ENCODE results near the gene CELA1. TPM values are rescaled to one million over a fixed set of nuclear protein-coding genes. Genes with fewer than 3 reads are reported as not detected.
"Not testable (repeated sequence)": the region's sequence is repeated elsewhere in the genome, so short reads cannot be mapped to it uniquely, and the experiment has no call there.

The CELA1 gene
- total RNA-seq, 1 donor from 2014 or later, result not detected

DNA sequence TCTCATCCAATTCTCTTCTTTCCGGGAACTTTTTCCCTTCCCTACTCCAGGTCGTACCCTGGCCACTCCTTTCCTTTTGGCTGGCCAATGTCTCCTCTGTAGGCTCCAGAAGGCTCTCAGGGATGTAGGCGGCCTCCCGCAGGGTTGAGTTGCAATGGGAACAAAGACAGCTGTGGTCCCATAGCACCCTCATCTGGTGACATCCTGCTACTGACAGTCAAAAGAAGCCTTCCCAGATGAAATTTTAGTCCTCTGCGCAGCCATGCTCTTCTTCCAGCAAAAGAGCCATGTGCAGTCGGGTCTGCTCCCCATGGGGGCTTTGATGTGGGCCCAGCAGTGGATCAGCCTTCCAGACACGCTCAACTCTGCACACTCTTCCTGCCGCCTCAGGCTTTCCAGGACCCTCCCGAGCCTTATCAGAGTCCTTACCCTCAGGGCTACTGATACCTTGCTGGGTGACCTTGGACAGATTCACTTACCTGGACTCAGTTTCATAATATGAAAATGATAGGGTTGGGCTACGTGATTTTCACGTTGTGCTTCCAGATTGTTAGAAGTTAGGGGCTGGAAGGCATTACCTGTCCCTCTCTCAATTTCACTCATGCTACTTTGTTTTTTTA is 5.5 kb upstream of the CELA1 start:
- no peak for DNase-seq (ENCODE audit: low spot score)

DNA sequence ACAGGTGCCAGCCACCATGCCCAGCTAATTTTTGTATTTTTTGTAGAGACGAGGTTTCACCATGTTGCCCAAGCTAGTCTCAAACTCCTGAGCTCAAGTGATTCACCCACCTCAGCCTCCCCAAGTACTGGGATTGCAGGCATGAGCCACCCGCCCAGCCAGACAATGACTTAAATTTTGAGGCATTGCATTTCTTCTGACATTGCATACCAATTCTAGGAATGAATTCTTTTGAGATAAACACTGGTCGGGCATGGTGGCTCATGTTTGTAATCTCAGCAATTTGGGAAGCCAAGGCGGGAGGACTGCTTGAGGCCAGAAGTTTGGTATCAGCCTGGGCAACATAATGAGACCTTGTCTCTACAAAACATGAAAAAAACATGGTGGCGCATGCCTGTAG is 2.5 kb upstream of the CELA1 start:
- DNase-seq (ENCODE audit: low spot score), result no peak
- intact Hi-C loops (cut with DNase I), result no loop called here

More for the DNA sequence above, 5.5 kb upstream of the CELA1 start:
- intact Hi-C loops (cut with DNase I), result no loop called here

DNA sequence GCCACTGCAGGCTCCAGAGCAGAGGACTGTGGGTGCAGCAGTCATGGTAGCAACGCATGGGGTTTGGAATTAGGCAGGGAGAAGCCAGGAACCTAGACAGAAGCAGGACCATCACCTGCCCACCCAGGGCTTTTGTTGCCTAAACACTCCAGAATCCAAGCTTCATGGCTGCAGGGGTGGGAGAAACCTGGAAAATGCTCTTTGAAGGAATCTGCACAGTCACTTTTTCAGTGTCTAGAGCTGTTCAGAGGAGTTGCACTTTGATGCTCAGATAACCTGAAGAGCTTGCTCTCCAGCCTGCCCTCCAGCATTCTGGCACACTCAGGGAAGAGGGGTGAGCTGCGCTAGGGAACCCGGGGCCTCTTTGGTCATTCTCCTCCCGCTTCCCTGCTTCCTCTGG is 1.6 kb upstream of the CELA1 start:
- no peak for DNase-seq (ENCODE audit: low spot score)
- intact Hi-C loops (cut with DNase I), result no loop called here

DNA sequence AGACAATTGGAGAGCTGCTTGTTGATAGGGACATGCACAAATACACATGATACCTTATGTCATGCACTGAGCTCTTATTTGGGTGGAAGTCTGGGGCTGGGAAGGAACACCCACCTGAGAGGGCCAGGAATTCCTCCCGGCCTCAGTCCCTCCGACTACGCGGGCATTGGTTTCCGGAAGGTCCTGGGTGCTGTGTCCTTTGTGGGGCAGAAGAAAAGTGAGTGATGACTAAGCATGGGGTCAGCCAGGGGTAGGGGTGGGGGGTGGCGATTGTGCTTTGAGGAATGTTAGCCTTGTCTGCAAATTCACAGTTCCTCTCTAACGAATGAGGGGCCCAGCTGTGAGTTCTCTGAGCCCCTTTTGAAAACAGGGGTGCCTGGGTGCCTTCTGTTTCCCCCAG is 798 bp downstream of the CELA1 start:
- DNase-seq (ENCODE audit: low spot score), result no peak
- intact Hi-C loops (cut with DNase I), result no loop called here

DNA sequence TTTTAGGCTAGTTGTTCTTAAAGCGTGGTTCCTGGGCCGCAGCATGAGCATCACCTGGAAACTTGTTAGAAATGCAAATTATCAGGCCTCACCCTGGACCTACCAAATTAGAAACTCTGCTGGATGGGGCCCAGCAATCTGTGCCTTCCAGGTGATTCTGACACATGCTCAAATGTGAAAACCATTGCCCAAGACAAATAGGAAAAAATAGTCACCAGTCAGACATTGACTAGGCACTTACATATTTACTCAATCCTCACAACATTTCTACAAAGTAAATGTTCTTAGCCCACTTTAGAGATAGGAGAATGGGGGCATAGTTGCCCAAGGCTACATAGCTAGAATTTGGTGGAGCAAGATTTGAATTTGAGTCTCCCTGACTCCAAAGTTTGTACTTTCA is 3.3 kb downstream of the CELA1 start:
- intact Hi-C loops (cut with DNase I), result loop anchor here (5.0 kb wide), 2 partner anchors 76 to 296 kb away; partner anchors contain the start of gene LETMD1
- DNase-seq (ENCODE audit: low spot score), result no peak

DNA sequence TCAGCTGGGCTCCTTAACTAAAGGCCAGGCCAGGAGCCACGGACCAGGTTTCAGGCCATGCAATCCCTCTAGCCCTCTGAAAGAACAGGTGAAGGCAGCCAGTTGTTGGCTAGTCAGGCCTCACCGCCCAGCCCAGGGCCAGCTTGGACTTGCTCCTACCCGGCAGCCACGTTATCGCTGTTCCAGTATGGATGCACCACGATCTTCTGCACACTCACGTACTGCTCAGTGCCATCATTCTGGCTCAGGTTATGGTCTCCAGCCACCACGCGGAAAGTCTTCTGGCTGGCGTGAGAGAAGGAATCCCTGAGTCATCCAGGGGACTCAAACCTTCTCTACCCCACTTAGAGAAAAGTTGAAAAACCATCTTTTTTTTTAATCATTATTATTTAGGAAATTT is 4.1 kb downstream of the CELA1 start:
- DNase-seq (ENCODE audit: low spot score), result no peak
- intact Hi-C loops (cut with DNase I), result loop anchor here (5.0 kb wide), 2 partner anchors 75 to 295 kb away; partner anchors contain the start of gene LETMD1

DNA sequence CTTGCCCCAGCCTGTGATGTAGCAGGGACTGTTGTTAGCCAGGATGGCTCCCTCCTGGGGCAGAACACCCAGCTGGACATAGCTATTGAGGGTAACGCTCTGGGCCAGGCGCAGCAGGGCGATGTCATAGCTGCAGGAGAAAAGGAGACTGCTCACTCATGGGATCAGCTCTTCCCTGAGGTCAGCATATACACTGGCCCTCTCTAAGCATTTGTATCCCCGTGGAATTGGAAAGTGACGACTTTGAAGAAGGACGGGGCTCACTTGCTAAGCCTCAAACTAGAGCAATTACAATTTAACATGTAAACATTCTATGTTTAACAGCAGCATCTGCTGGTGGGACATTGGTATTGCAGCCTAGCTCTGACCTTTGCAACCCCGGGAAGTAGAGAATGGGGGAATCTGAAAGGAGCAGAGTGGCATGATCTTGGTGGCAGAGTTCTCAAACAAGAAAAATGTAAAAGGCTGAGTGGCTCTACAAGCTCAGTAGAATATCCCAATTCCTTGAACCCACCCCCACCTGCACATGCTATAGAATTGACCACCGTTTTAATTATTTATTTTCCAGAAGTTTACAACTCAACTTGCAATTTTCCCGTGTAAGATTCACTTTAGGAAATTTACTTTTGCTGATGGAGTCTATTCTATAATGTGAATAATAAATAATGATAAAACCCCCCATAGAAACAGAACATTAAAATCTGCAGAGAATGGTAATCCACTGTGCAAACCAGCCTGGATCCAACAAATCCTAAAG is 5.0 kb downstream of the CELA1 start:
- DNase-seq (ENCODE audit: low spot score), result no peak
- intact Hi-C loops (cut with DNase I), result loop anchor here (2.0 to 5.0 kb wide), 3 partner anchors 74 to 515 kb away; partner anchors contain the start of gene LETMD1

DNA sequence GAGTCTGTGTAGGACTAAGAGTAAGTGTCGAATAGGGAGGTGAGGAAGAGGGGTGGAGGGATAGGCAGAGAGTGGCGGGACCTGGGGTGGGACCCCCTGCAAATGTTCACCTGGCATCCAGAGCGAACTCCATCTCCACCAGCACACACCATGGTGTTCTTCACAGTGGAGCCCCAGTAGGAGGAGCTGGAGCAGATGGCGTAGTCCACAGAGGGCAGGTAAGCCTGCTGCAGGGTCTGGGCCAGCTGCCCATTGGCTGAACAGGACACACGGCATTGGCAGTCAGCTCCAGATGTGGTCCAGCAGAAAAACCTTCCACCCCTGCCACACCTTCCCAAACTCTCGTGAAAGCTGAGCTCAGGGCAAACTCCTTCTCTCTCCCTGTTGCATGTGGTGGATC is 6.7 kb downstream of the CELA1 start:
- DNase-seq (ENCODE audit: low spot score), result no peak
- intact Hi-C loops (cut with DNase I), result loop anchor here (2.0 to 5.0 kb wide), 3 partner anchors 72 to 513 kb away; partner anchors contain the start of gene LETMD1

DNA sequence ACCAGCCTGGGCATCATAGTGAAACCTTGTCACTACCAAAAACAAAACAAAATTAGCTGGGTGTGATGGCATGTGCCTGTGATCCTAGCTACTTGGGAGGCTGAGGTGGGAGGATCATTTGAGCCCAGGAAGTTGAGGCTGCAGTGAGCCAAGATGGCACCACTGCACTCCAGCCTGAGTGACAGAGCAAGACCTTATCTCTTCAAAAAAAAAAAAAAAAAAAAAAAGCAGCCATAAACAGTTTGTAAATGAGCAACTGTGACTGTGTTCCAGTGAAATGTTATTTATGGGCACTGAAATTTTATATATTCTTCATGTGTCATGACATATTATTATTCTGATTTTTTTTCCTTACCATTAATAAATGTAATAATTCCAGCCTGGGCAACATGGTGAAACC is 9.1 kb downstream of the CELA1 start:
- DNase-seq (ENCODE audit: low spot score); intact Hi-C loops (cut with DNase I): not testable (repeated sequence)

DNA sequence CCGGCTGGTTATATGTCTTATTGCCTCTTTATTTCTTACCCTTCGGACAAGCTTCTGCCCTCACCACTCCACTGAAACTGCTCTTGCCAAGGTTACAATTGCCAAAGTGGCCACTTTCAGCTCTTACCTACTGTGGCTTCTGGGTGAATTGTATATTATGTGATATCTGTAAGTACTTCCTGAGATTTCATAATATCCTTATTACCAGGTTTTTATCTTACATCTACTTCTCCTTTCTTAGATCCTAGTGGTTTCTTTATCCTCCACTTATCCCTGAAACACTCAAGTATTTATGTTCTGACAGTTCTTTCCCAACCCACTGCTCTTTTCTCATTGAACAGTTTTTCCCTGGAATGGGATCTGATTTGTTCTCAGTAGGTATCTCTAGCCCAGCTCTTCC is 10.5 kb downstream of the CELA1 start:
- intact Hi-C loops (cut with DNase I), result no loop called here

DNA sequence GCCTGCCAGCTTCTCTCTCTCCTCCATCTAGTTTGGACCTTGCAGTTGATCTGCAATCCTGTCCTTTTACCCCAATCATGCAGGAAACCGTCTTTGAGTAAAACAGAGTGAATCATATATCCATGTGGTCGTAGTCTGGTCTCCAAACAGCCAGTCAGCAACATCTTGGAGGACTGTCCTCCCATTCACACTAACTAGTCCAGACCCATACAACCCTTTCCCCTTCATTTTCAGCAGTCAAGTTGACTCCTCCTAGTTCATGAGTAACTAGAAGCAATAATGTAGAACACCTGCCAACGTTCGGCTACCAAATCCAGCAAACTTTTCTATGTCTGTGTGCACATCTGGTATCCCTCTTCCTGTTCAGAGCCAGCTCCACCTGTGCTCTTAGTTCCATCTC is 11.7 kb downstream of the CELA1 start:
- DNase-seq (ENCODE audit: low spot score), result no peak
- intact Hi-C loops (cut with DNase I), result no loop called here

More for the DNA sequence above, 10.5 kb downstream of the CELA1 start:
- no peak for DNase-seq (ENCODE audit: low spot score)

DNA sequence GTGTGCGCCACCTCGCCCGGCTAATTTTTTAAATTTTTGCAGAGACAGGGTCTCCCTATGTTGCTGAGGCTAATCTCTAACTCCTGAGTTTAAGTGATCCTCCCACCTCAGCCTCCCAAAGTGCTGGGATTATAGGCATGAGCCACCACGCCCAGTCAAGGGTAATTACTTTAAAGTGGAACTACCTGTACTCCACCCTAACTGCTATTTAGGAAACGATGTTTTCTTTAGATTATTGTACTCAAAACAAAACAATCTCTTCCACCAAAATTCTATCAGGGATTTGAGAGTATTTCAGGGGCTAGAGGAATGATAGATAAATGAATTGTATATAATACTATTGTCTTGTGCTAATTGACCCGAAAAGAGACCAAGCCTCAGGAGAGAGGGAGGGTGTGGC is 12.9 kb downstream of the CELA1 start:
- no peak for DNase-seq (ENCODE audit: low spot score)
- intact Hi-C loops (cut with DNase I), result no loop called here

DNA sequence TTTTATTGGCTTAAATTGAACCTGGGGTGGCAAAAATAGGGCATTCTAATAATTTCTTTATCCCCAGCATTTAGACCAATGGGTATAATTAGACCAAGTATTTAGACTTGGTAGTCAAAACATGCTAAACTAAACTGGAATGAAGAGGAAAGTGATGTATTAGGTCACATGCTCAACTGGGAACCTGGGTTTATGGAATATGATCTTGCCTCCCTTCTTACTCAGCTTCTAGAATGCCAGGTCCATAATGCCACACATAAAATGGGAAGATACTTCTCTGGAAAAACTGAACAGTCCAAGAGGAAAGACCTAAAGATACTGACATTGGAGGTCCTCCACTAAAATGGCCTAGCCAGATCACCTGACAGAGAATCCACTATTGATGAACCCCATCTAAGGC is 16.3 kb downstream of the CELA1 start:
- DNase-seq (ENCODE audit: low spot score), result no peak
- intact Hi-C loops (cut with DNase I), result no loop called here

DNA sequence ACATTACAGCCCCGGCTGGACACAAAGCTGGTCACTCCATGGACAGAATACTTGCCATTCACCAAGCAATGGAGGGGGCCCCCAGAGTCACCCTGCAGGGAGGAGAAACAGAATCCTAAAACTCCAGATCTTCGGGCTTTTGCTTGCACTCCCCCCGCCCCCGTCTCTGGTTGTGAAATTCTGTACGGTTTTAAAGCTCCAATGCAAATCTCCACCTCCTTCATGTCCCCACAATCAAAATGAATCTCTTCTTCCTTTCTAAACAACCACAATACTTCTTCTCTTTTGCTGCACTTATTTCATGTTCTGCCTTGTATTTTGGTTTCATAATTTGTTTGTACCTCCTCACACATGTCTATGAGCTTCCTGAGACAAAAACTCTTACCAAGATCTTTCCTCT is 16.7 kb downstream of the CELA1 start:
- intact Hi-C loops (cut with DNase I), result no loop called here

DNA sequence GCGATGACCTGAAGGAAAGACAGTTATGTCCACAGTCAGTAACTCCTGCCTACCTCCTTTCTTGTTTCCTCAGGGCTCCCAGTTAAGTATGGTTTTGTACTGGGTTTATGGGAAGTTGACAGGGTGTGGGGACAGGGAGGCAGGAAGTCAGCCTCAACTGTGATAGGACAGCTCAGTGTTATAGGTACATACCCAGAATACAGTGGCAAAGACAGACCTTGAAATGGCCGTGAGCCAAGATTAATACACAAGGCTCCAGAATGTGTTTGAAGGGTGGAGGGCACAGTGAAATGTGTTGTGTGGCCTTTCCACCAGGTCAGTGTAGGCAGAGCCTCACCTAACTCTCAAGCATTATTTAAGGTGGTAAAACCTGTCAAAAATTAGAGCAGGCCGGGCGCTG is 17.9 kb downstream of the CELA1 start:
- intact Hi-C loops (cut with DNase I), result no loop called here
- DNase-seq (ENCODE audit: low spot score), result no peak

More for the DNA sequence above, 16.7 kb downstream of the CELA1 start:
- DNase-seq (ENCODE audit: low spot score), result no peak

DNA sequence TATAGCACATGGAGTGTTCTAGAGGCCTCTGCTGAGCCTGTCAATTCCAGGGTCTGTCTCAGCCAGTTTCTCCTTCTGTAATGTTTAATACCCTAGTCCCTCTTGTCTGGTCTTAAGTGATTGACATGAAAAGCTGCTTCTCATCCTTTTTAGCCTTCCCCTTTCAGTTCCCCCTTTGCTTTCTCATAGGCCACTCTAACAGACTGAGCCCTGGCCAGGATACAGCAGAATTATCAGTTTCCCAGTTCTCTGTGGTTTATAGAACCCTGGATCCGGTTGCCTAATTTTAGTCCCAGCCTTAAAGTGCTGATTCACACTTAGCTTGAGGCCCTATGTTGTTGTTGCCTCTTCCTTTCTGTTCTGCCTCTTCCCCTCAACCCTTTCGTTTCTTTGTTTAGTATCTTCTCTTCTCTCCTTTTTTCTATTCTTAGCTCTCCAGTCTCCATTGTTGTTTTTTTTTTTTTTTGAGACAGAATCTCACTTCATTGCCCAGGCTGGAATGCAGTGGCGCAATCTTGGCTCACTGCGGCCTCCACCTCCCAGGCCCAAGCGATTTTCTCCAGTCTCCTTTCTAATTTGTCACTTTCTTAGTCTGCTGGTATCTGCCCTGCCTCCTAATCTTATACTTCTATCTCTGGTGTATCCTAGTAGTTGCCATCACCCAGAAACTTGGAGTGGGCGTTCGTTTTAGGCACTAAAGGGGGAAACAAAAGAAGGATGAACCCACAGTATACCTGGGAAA is 19.6 kb downstream of the CELA1 start:
- intact Hi-C loops (cut with DNase I), result no loop called here
- DNase-seq (ENCODE audit: low spot score), result no peak

DNA sequence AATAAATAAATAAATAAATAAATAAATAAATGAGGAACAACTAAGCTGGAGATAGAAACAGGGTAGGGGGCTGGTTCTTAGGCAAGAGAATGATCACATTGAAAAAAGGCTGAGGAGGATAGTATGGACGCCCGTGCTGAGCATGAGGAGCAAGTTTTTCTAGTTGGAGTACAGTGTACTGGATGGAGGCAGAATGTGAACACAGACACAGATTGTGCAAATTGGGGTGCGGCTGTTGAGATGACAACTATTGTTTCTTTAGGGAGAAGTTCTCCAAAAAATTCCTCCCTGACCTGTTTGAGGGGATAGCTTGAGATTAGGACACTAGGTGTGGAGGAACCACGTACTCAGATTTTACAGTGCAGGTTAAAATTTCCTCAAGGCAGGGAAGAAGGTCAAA is 21.5 kb downstream of the CELA1 start:
- intact Hi-C loops (cut with DNase I), result no loop called here
- no peak for DNase-seq (ENCODE audit: low spot score)

DNA sequence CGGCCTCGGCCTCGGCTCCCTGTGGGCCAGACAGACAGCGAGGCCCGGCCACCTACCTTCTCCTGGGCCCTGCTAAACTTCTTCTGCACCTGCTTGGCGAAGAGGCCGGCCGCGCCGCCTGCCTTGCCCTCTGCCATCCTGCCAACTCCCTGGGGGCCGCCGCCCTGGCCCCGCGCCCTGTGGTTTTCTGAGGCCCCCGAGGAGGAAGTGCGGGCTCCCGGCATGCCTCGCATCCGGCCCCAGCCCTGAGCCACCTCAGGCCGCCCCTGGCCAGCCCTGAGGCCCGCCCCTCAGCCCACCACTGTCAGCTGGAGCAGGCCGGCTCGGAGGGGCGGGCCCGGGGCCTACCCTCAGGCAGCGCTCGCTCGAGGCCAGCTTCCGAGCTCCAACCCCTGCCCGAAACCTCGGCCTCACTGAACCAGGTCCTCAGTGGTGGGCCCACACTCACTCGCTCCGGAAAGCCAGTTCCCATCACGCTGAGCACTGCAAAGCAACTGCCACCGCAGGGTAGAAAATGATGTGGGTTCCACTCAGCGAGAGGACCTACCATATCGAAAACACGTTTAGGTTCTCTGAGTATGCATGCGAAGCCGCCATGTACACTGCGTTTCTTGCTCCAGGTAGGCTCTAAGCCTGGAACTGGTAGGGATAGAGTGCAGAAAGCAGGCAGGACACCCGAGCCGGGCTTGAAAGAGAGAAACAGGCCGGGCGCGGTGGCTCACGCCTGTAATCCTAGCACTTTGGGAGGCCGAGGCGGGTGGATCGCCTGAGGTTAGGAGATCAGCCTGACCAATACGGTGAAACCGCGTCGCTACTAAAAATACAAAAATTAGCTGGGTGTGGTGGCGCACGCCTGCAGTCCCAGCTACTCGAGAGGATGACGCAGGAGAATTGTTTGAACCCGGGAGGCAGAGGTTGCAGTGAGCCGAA is 22.2 kb downstream of the CELA1 start, which contains the start of gene BIN2:
TSS of gene BIN2 (minus strand) at position 209 of the 930 bp plus-strand sequence. CDS start at position 137, 72 bp downstream.
- intact Hi-C loops (cut with DNase I), result no loop called here
- DNase-seq (ENCODE audit: low spot score), result peak; percentile 84

DNA sequence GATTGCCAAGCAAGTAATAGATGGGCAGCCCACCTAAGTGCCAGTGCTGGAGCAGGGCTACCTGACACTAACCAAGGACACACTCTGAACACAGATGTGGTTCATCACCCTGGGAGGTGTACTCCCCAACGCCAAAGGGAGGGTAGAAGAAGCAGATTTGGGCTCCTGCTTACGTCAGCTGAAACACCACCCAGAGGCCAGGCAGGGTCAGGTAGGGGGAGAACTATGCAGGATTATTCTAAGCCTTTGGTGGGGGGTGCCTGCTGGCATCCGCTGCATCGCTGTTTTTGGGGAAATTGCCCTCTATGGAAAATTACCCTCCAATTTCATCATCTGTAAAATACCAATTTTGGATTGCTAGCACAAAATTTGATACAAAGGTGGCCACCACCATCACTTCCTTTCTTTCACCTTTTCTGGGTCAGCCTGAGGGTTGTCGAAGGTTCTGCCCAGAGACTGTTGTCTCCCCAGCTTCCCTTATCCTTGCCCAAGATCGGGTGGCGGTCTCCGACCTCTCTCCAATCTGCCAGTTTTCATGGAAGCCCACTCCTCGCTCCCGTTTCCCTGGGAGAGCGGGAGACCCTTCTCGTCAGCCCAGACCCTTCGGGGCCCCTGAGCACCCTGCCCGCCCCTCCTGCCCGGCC is 23.0 kb downstream of the CELA1 start:
- no peak for DNase-seq (ENCODE audit: low spot score)
- intact Hi-C loops (cut with DNase I), result no loop called here
